NCI-H2196 (cell line): ENCODE results near the gene STPG4.
"Not testable (repeated sequence)": the region's sequence is repeated elsewhere in the genome, so short reads cannot be mapped to it uniquely, and the experiment has no call there.

ENCODE experiments used
- DNase-seq: peaks from one replicate; lab custom pipeline; 2025; ENCODE audit not compliant: unreplicated experiment; lab: John Stamatoyannopoulos, UW

The STPG4 gene

GRCh38 chr2:47173986-47174732 is 19.1 kb upstream of the STPG4 start:
- DNase-seq = no peak

GRCh38 chr2:47172922-47173695 is 18.0 kb upstream of the STPG4 start:
- no peak for DNase-seq

- DNase-seq = no peak
Measured at GRCh38 chr2:47172156-47172921, 17.2 kb upstream of the STPG4 start.

GRCh38 chr2:47169784-47170183 is 14.7 kb upstream of the STPG4 start:
- no peak for DNase-seq

- not testable (repeated sequence) for DNase-seq
Measured at GRCh38 chr2:47168895-47169294, 13.8 kb upstream of the STPG4 start.

- DNase-seq = no peak
Measured at GRCh38 chr2:47167149-47167548, 12.0 kb upstream of the STPG4 start.

GRCh38 chr2:47165001-47165555 is 10.0 kb upstream of the STPG4 start:
- no peak for DNase-seq

GRCh38 chr2:47162780-47163179 is 7.7 kb upstream of the STPG4 start:
- no peak for DNase-seq

GRCh38 chr2:47161475-47161874 is 6.4 kb upstream of the STPG4 start:
- no peak for DNase-seq

- no peak for DNase-seq
Measured at GRCh38 chr2:47160660-47161059, 5.6 kb upstream of the STPG4 start.

- no peak for DNase-seq
Measured at GRCh38 chr2:47160211-47160610, 5.1 kb upstream of the STPG4 start.

- no peak for DNase-seq
Measured at GRCh38 chr2:47159627-47160026, 4.5 kb upstream of the STPG4 start.

GRCh38 chr2:47158576-47158975 is 3.5 kb upstream of the STPG4 start:
- DNase-seq = no peak

- DNase-seq = no peak
Measured at GRCh38 chr2:47152803-47153202, 2.3 kb downstream of the STPG4 start.

- DNase-seq = no peak
Measured at GRCh38 chr2:47150175-47150574, 4.9 kb downstream of the STPG4 start.

- no peak for DNase-seq
Measured at GRCh38 chr2:47147021-47147420, 8.1 kb downstream of the STPG4 start.

- DNase-seq = no peak
Measured at GRCh38 chr2:47145466-47145865, 9.6 kb downstream of the STPG4 start.

- no peak for DNase-seq
Measured at GRCh38 chr2:47141520-47141919, 13.6 kb downstream of the STPG4 start.

- no peak for DNase-seq
Measured at GRCh38 chr2:47134386-47135090, 20.6 kb downstream of the STPG4 start.

GRCh38 chr2:47133046-47133445 is 22.1 kb downstream of the STPG4 start:
- DNase-seq = no peak

- no peak for DNase-seq
Measured at GRCh38 chr2:47129191-47129706, 25.9 kb downstream of the STPG4 start.
